ENCODE measurements around the gene RAF1.
"Not testable (repeated sequence)": the region's sequence is repeated elsewhere in the genome, so short reads cannot be mapped to it uniquely, and the experiment has no call there.

The RAF1 gene

DNA sequence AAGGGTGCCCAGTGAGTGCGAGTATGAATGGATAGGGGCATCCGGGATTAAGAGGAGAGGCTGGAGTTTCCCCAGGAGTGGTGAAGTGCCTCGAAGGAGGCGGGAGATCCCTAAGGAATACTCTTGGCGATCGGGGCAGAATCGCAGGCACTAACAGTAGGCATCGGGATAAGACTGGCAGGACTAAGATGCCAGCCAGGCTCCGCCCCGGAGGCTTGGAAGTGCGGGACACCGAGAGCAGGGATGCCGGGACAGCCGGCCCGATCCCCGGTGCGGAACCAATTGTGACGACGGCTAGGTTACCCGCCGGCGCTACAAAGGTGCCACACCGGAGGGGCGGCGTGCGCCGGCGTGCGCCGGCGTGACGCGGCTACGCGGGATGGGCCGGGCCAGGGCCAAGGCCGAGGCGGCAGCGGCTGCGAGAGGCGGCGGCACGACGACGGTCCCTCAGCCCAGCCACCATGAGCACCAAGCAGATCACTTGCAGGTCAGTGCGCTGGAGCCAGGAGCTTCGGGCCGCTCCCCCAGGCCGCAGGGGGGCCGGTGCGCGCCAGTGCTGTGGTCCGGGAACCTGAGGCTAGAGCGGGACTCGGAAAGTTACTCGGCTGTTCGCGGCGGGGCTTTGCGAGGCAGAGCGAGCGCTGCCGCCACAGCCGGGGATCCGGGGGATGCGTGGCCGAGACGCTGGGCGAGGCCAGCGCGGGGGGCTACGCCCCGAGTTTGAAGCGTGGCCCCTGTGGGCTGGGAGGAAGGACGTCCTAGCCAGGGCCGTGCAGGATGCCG, 107.0 kb downstream of the RAF1 start, which contains the start of gene MKRN2:
Gene MKRN2, plus strand, starts transcription at position 398 of the 783 bp plus-strand sequence. Its CDS starts 64 bp downstream, at position 462.
- peak; percentile 88 to 96 (median 93) for DNase-seq

DNA sequence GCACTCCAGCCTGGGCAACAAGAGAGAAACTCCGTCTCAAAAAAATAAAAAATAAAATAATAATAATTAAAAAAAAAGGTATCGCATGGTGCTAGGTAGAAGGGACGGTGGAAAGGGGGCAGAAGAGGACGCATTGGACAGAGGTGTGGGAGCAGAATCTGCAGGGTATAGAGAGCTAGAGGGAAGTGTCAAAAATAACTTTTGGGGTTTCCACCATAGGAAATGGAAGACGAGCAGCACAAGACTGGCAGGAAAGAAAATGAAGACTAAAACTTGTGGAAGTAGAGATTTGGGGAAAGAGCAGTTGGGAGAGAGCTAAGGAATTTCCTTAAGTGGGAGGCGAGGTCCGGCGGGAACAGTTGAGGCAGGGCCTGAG, 107.6 kb downstream of the RAF1 start:
- DNase-seq: peak in 2 of 3 donors; percentile 34 to 45

GRCh38 chr3:12553921-12554391, 110.0 kb downstream of the RAF1 start:
- peak in 2 of 3 donors; percentile 15 to 43 for DNase-seq

DNA sequence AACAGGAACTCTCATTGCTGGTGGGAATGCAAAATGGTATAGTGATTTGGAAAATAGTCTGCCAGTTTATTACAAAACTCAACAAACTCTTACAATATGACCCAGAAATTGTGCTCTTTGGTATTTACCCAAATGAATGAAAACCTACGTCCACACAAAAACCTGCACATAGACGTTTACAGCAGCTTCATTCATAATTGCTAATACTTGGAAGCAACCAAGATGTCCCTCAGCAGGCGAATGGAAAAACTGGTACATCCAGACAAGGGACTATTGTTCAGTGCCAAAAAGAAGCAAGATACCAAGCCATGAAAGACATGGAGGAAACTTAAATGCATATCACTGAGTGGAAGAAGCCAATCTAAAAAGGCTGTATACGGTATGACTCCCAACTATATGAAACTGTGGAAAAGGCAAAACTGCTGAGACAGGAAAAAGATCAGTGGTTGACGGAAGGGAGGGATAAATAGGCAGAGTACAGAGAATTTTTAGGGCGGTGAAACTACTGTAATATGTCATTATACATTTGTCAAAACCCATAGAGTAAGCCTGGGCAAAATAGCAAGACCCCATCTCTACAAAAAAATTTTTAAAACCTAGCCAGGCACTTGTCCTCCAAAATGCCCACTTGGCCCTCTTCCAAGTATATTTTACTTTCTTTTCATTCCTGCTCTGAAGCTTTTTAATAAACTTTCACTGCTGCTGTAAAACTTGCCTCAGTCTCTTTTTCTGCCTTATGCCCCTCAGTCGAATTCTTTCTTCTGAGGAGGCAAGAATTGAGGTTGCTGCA, 113.8 kb downstream of the RAF1 start:
- no peak for DNase-seq

DNA sequence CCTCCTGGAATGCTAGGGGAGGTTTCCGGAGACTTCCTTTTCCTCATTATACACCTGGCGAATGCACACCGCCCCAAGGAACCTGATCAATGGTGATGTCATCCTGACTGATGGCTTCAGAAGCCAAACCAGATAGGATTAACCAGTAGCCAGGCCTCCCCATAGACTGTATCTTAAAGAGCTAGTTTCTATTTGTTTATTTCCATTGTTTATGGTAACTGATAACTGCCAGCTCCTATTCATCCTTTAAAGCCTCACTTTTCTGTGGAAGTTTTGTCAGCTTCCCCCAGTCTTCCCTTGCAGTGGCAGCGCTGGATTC, 118.5 kb downstream of the RAF1 start, which contains the start of gene MKRN2OS:
Gene MKRN2OS, minus strand, starts transcription at position 27 of the 319 bp plus-strand sequence. CDS start 35 bp downstream, outside the sequence.
- no peak for DNase-seq

DNA sequence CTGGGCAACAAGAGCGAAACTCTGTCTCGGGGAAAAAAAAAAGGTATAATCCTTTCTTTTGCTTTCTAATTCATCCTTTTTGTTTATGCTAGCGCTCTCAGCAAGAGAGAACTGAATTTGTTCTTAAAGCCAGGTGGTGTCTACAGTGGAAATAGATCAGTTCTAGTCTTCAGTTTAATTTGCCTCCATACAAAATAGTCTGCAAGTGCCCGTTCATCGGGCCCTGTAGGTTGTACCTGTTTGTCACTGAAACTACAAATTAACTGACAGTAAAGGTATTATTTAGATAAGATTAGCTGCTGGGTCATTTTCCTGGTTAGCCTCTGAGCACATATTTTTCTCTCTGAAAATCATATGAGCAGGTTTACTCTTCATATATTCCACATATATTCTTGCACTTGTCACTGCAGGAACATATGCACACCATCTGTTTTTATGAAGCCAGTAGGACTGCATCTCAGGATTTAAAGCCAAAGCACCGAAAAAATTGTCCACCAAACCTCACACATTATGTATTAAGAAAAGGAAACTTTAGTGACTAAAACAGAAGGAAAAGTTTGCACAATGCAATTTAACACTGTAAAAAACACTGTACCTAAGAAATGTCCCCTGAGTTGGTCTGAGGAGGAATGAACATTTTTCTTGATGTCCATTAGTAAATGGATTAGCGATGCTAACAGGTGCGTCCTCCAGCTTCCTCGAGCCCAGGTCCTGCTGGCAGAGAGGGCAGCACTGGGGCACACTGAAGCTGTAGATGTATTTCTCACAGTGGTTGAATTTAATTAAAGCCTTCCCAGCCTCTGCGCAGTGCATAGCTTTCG, 119.1 kb downstream of the RAF1 start:
- DNase-seq: no peak

DNA sequence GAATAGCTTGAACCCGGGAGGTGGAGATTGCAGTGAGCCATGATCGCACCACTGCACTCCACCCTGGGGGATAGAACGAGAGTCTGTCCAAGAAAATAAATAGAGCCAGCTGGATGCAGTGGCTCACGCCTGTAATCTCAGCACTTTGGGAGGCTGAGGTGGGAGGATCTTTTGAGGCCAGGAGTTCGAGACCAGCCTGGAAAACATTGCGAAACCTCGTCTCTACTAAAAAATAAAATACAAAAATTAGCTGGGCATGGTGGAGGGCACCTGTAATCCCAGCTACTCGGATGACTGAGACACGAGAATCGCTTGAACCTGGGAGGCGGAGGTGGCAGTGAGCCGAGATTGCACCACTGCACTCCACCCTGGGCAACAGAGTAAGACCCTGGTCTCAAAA, 120.4 kb downstream of the RAF1 start:
- DNase-seq: not testable (repeated sequence)

DNA sequence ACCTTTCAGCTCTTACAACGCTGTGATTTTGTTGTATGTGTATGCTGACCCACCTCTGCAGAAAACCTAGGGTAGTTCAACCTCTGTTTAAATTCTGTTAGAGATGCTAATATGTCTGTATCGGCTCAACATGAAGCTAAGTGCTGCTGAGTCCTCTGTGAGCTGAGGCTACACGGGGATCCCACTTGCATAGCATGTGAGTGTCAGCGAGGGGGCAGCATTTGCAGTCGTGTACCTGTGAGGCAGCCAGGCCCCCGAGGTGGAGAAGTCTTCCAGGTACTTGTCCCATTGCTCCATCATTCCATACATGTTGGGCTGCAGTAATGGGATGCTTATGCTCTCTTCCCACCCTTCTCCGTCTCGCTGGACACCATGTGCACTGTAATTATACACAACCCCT, 122.3 kb downstream of the RAF1 start:
- no peak for DNase-seq

GRCh38 chr3:12536423-12536822, 127.5 kb downstream of the RAF1 start:
- no peak for DNase-seq
